Activated T-cell treated with anti-CD3 and anti-CD28 coated beads, Interleukin-2, amount 50 U/mL, for 72 hours (primary cell): ENCODE measurements around the gene ADGRD1. TPM values are rescaled to one million over a fixed set of nuclear protein-coding genes. Genes with fewer than 3 reads are reported as not detected.
"Not testable (repeated sequence)": the region's sequence is repeated elsewhere in the genome, so short reads cannot be mapped to it uniquely, and the experiment has no call there.

Experiments
- ATAC-seq, 2 donors: fragments of 150-1000 bp; cut with Tn5 transposase; replicated peaks in 1 of 2; 2 replicates each; pipeline ENCODE4 v1.10.0; 2021; ENCODE audit warnings: moderate library complexity in 2 of 2, mild to moderate bottlenecking in 1 of 2
- DNase-seq, 2 donors: peaks; one replicate each; pipeline ENCODE4 v3.0.0; 2021 to 2022; ENCODE audit warnings: mixed read lengths in 1 of 2
- H3K27ac Mint-ChIP-seq: one replicate; pipeline ENCODE4 v1.8.0; 2022; ENCODE audit warnings: mild to moderate bottlenecking, moderate library complexity, mixed read lengths
- H3K27me3 Mint-ChIP-seq: one replicate; pipeline ENCODE4 v1.8.0; 2022; ENCODE audit warnings: low read depth, mixed read lengths
- H3K36me3 Mint-ChIP-seq, 2 donors: one replicate each; pipeline ENCODE4 v1.8.0; 2022; ENCODE audit warnings: mixed read lengths in 2 of 2, mild to moderate bottlenecking in 1 of 2; ENCODE audit not compliant: insufficient read depth in 2 of 2
- H3K4me1 Mint-ChIP-seq: one replicate; pipeline ENCODE4 v1.8.0; 2022; ENCODE audit warnings: low read depth, mixed read lengths
- H3K4me3 Mint-ChIP-seq, 2 donors: one replicate each; pipeline ENCODE4 v1.8.0; 2022; ENCODE audit warnings: mild to moderate bottlenecking in 2 of 2, mixed read lengths in 2 of 2, moderate library complexity in 2 of 2
- H3K9me3 Mint-ChIP-seq, 2 donors: one replicate each; pipeline ENCODE4 v1.8.0; 2022; ENCODE audit warnings: mixed read lengths in 2 of 2
- total RNA-seq, 2 donors: library from RNA; stranded (reverse); gene quantifications; one replicate each; pipeline ENCODE4 v1.2.3, GENCODE V29; 2022

ADGRD1 gene
- total RNA-seq, 2 donors from 2014 or later: 2.0 to 2.5 TPM

- Mint-ChIP-seq H3K27me3 (peaks cover 6% of the 10 kb centered on the region), H3K4me1 (peaks cover 16% of the 10 kb centered on the region), H3K9me3 (no peaks in the 10 kb centered on the region), H3K4me3 (no peak overlapping the region), H3K36me3 (no peaks in the 10 kb centered on the region), H3K27ac (no peak overlapping the region)
- DNase-seq (no peak), ATAC-seq (no peak)
Observed at GRCh38 chr12:131115766-131116467, 162.2 kb downstream of the ADGRD1 start.

- H3K27ac Mint-ChIP-seq: no peak overlapping the region
- peaks cover 6% of the 10 kb centered on the region for H3K27me3 Mint-ChIP-seq
- ATAC-seq (no peak), DNase-seq (no peak)
- H3K4me1 Mint-ChIP-seq: peaks cover 13% of the 10 kb centered on the region
- H3K9me3 Mint-ChIP-seq: no peaks in the 10 kb centered on the region
- no peaks in the 10 kb centered on the region for H3K36me3 Mint-ChIP-seq
- H3K4me3 Mint-ChIP-seq: no peak overlapping the region
Observed at GRCh38 chr12:131116468-131117117, 162.9 kb downstream of the ADGRD1 start.

- Mint-ChIP-seq H3K9me3 (no peaks in the 10 kb centered on the region), H3K4me1 (peaks cover 2% of the 10 kb centered on the region), H3K27me3 (peaks cover 6% of the 10 kb centered on the region), H3K4me3 (no peak overlapping the region), H3K27ac (no peak overlapping the region), H3K36me3 (no peaks in the 10 kb centered on the region)
- ATAC-seq: peak; percentile 55 to 62
- no peak for DNase-seq
Observed at GRCh38 chr12:131117438-131118245, 163.9 kb downstream of the ADGRD1 start.

GRCh38 chr12:131118371-131118770 is 164.7 kb downstream of the ADGRD1 start:
- no peak for DNase-seq

GRCh38 chr12:131119345-131119744 is 165.6 kb downstream of the ADGRD1 start:
- not testable (repeated sequence) for H3K9me3 Mint-ChIP-seq, DNase-seq, H3K27ac Mint-ChIP-seq, H3K4me3 Mint-ChIP-seq, H3K4me1 Mint-ChIP-seq, H3K36me3 Mint-ChIP-seq, ATAC-seq, H3K27me3 Mint-ChIP-seq

More at GRCh38 chr12:131118371-131118770, 164.7 kb downstream of the ADGRD1 start:
- Mint-ChIP-seq H3K27ac (no peak overlapping the region), H3K36me3 (no peaks in the 10 kb centered on the region), H3K4me1 (no peaks in the 10 kb centered on the region), H3K4me3 (no peak overlapping the region), H3K27me3 (peaks cover 6% of the 10 kb centered on the region), H3K9me3 (no peaks in the 10 kb centered on the region)
- ATAC-seq: no peak

GRCh38 chr12:131119936-131120335 is 166.2 kb downstream of the ADGRD1 start:
- DNase-seq: no peak
- H3K4me3 Mint-ChIP-seq: no peak overlapping the region
- H3K9me3 Mint-ChIP-seq: no peaks in the 10 kb centered on the region
- no peak for ATAC-seq
- no peaks in the 10 kb centered on the region for H3K27me3 Mint-ChIP-seq
- no peaks in the 10 kb centered on the region for H3K36me3 Mint-ChIP-seq
- H3K27ac Mint-ChIP-seq: no peak overlapping the region
- H3K4me1 Mint-ChIP-seq: no peaks in the 10 kb centered on the region

GRCh38 chr12:131120831-131121271 is 167.1 kb downstream of the ADGRD1 start:
- Mint-ChIP-seq H3K27me3 (no peaks in the 10 kb centered on the region), H3K27ac (no peak overlapping the region), H3K9me3 (no peaks in the 10 kb centered on the region), H3K36me3 (no peaks in the 10 kb centered on the region), H3K4me3 (no peak overlapping the region), H3K4me1 (no peaks in the 10 kb centered on the region)
- ATAC-seq (no peak), DNase-seq (no peak)

- Mint-ChIP-seq H3K27ac (no peak overlapping the region), H3K4me1 (no peaks in the 10 kb centered on the region), H3K36me3 (no peaks in the 10 kb centered on the region), H3K9me3 (no peaks in the 10 kb centered on the region), H3K4me3 (no peak overlapping the region), H3K27me3 (no peaks in the 10 kb centered on the region)
- DNase-seq (no peak), ATAC-seq (no peak)
Observed at GRCh38 chr12:131121705-131122405, 168.1 kb downstream of the ADGRD1 start.

GRCh38 chr12:131122631-131123030 is 168.9 kb downstream of the ADGRD1 start:
- no peaks in the 10 kb centered on the region for H3K9me3 Mint-ChIP-seq
- no peaks in the 10 kb centered on the region for H3K27me3 Mint-ChIP-seq
- no peaks in the 10 kb centered on the region for H3K4me1 Mint-ChIP-seq
- no peak for DNase-seq
- no peak overlapping the region for H3K27ac Mint-ChIP-seq
- H3K4me3 Mint-ChIP-seq: no peak overlapping the region
- ATAC-seq: no peak
- peaks cover 0 to 2% of the 10 kb centered on the region in 2 donors for H3K36me3 Mint-ChIP-seq

- Mint-ChIP-seq H3K27ac (no peak overlapping the region), H3K4me1 (no peaks in the 10 kb centered on the region), H3K9me3 (no peaks in the 10 kb centered on the region), H3K36me3 (peaks cover 0 to 2% of the 10 kb centered on the region in 2 donors), H3K4me3 (no peak overlapping the region), H3K27me3 (no peaks in the 10 kb centered on the region)
- no peak for DNase-seq
- no peak for ATAC-seq
Observed at GRCh38 chr12:131123817-131124216, 170.1 kb downstream of the ADGRD1 start.

GRCh38 chr12:131124487-131125280 is 171.0 kb downstream of the ADGRD1 start:
- no peak overlapping the region for H3K27ac Mint-ChIP-seq

GRCh38 chr12:131126662-131127173 is 173.0 kb downstream of the ADGRD1 start:
- ATAC-seq: no peak
- Mint-ChIP-seq H3K4me1 (peaks cover 11% of the 10 kb centered on the region), H3K4me3 (no peak overlapping the region), H3K27ac (no peak overlapping the region), H3K9me3 (no peaks in the 10 kb centered on the region), H3K27me3 (no peaks in the 10 kb centered on the region), H3K36me3 (peaks cover 0 to 2% of the 10 kb centered on the region in 2 donors)
- DNase-seq: no peak

More at GRCh38 chr12:131124487-131125280, 171.0 kb downstream of the ADGRD1 start:
- ATAC-seq: no peak
- no peaks in the 10 kb centered on the region for H3K27me3 Mint-ChIP-seq
- peaks cover 0 to 2% of the 10 kb centered on the region in 2 donors for H3K36me3 Mint-ChIP-seq
- H3K4me1 Mint-ChIP-seq: peaks cover 5% of the 10 kb centered on the region
- no peak overlapping the region for H3K4me3 Mint-ChIP-seq
- no peaks in the 10 kb centered on the region for H3K9me3 Mint-ChIP-seq
- no peak for DNase-seq
